Keratinocyte (primary cell): ENCODE measurements around the gene AIDA. TPM values are rescaled to one million over a fixed set of nuclear protein-coding genes. Genes with fewer than 3 reads are reported as not detected.

ENCODE experiments used
- DNase-seq: peaks from one replicate; pipeline ENCODE4 v3.0.0-alpha.2; 2011; ENCODE audit warnings: low read depth, missing footprints, low spot score
- FAIRE-seq: peaks from 2 replicates; lab custom pipeline; 2011; peaks lifted over from hg19 to GRCh38; lab: Jason Lieb, UNC
- H2AFZ ChIP-seq: 2 replicates; pipeline ENCODE4 v1.6.0; 2012; ENCODE audit warnings: low read length, control low read depth, inconsistent platforms; ENCODE audit not compliant: control insufficient read depth
- H3K27ac ChIP-seq: 2 replicates; pipeline ENCODE4 v1.5.1; 2011; ENCODE audit warnings: low read length; ENCODE audit not compliant: control insufficient read depth, insufficient read depth
- H3K27me3 ChIP-seq: 3 replicates; pipeline ENCODE4 v1.6.0; 2011; ENCODE audit warnings: low read length; ENCODE audit not compliant: control insufficient read depth, insufficient read depth; ENCODE audit errors: extremely low read depth
- H3K36me3 ChIP-seq, 2 experiments: 2 replicates in 1 of 2; 3 replicates in 1 of 2; pipeline ENCODE4 v1.5.1; 2011; ENCODE audit warnings: low read length in 2 of 2, mild to moderate bottlenecking in 1 of 2; ENCODE audit not compliant: control insufficient read depth in 2 of 2, insufficient read depth in 2 of 2; ENCODE audit errors: extremely low read depth in 1 of 2
- H3K4me1 ChIP-seq: 3 replicates; pipeline ENCODE4 v1.5.1; 2011; ENCODE audit warnings: low read length; ENCODE audit not compliant: control insufficient read depth, insufficient read depth; ENCODE audit errors: extremely low read depth
- H3K4me2 ChIP-seq: 3 replicates; pipeline ENCODE4 v1.6.0; 2011; ENCODE audit warnings: low read depth, low read length; ENCODE audit not compliant: control insufficient read depth, insufficient read depth; ENCODE audit errors: extremely low read depth
- H3K4me3 ChIP-seq, 3 experiments: fragments of 200-600 bp in 1 of 3; sonication (generic) in 1 of 3; 2 replicates in 2 of 3; 3 replicates in 1 of 3; pipeline ENCODE4 v1.5.1; 2011 to 2016; ENCODE audit warnings: low read length in 3 of 3, mild to moderate bottlenecking in 3 of 3, control low read depth in 2 of 3, inconsistent platforms in 1 of 3, low read depth in 1 of 3, mixed read lengths in 1 of 3, mixed run types in 1 of 3, moderate library complexity in 1 of 3; ENCODE audit not compliant: control insufficient read depth in 2 of 3, insufficient read depth in 2 of 3; ENCODE audit errors: extremely low read depth in 1 of 3
- H3K79me2 ChIP-seq: 2 replicates; pipeline ENCODE4 v1.6.0; 2012; ENCODE audit warnings: low read length; ENCODE audit not compliant: control insufficient read depth, insufficient read depth
- H3K9ac ChIP-seq: 3 replicates; pipeline ENCODE4 v1.6.0; 2011; ENCODE audit warnings: low read length; ENCODE audit not compliant: control insufficient read depth, insufficient read depth; ENCODE audit errors: extremely low read depth
- H3K9me1 ChIP-seq: 3 replicates; pipeline ENCODE4 v1.6.0; 2011; ENCODE audit warnings: low read length; ENCODE audit not compliant: control insufficient read depth, insufficient read depth; ENCODE audit errors: extremely low read depth
- H3K9me3 ChIP-seq: 2 replicates; pipeline ENCODE4 v1.5.1; 2012; ENCODE audit warnings: low read depth, low read length; ENCODE audit not compliant: control insufficient read depth
- H4K20me1 ChIP-seq: 3 replicates; pipeline ENCODE4 v1.6.0; 2011; ENCODE audit warnings: low read length; ENCODE audit not compliant: control insufficient read depth, insufficient read depth; ENCODE audit errors: extremely low read depth
- EZH2 ChIP-seq: IDR thresholded peaks from one replicate; pipeline ENCODE4 v1.6.1; 2012; ENCODE audit warnings: inconsistent platforms, mild to moderate bottlenecking, low read length, moderate library complexity
- dilution Hi-C: fragments of 300-500 bp; cut with MboI; formaldehyde crosslinking; loops from one replicate; pipeline ENCODE4 v1.7.0; 2020; ENCODE audit warnings: low sequenced_read_pairs; ENCODE audit not compliant: extremely low pct_ligation_motif_present
- polyA minus RNA-seq, 3 experiments: library from RNA; depleted of rRNA, polyadenylated mRNA; stranded (reverse); fragments of >200 nt; gene quantifications; 1 replicate in 1 of 3; 2 replicates in 1 of 3; 3 replicates in 1 of 3; pipeline ENCODE4 v1.2.3, GENCODE V29; 2011
- polyA plus RNA-seq, 5 experiments: library from polyadenylated mRNA; depleted of rRNA in 3 of 5; stranded (reverse) in 3 of 5; stranded (forward) in 1 of 5; unstranded in 1 of 5; fragments of >200 nt; gene quantifications; 1 replicate in 1 of 5; 2 replicates in 3 of 5; 3 replicates in 1 of 5; pipeline versions ENCODE4 v1.2.1 to v1.2.3, GENCODE V29; 2011 to 2012; ENCODE audit warnings: missing spikeins in 2 of 5, low read depth in 1 of 5, low replicate concordance in 1 of 5
- TF ChIP-seq, protein P1 (sequence below), 3 experiments: IDR thresholded peaks in 1 of 3; conservative IDR thresholded peaks in 1 of 3; optimal IDR thresholded peaks in 1 of 3; 2 replicates in 2 of 3; 3 replicates in 1 of 3; pipeline versions ENCODE3 to v1.5.1; 2011; ENCODE audit warnings: low read length in 3 of 3, mild to moderate bottlenecking in 3 of 3, moderate library complexity in 2 of 3, control low read depth in 1 of 3, inconsistent platforms in 1 of 3; ENCODE audit not compliant: insufficient read depth in 2 of 3; ENCODE audit errors: extremely low read depth in 1 of 3

Gene AIDA, protein sequence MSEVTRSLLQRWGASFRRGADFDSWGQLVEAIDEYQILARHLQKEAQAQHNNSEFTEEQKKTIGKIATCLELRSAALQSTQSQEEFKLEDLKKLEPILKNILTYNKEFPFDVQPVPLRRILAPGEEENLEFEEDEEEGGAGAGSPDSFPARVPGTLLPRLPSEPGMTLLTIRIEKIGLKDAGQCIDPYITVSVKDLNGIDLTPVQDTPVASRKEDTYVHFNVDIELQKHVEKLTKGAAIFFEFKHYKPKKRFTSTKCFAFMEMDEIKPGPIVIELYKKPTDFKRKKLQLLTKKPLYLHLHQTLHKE
- 53.4 to 86.8 TPM (median 55.4 TPM) in 3 replicates for polyA plus RNA-seq
- polyA plus RNA-seq (2011; ENCODE audit: low read depth): 36.1 TPM
- polyA plus RNA-seq (2011; cell fraction: cytosol; rRNA removed): 58.4 and 112 TPM in 2 replicates
- 18.9 and 23.2 TPM in 2 replicates for polyA plus RNA-seq (2011; cell fraction: nucleus; rRNA removed)
- 27.7 and 56.6 TPM in 2 replicates for polyA plus RNA-seq (2012; ENCODE audit: low replicate concordance)
- 32.0 to 86.8 TPM (median 49.4 TPM) in 3 replicates for polyA minus RNA-seq
- polyA minus RNA-seq (2011; cell fraction: cytosol; rRNA and poly(A)+ RNA removed): 52.0 TPM
- polyA minus RNA-seq (2011; cell fraction: nucleus; rRNA and poly(A)+ RNA removed): 12.5 and 20.9 TPM in 2 replicates

DNA sequence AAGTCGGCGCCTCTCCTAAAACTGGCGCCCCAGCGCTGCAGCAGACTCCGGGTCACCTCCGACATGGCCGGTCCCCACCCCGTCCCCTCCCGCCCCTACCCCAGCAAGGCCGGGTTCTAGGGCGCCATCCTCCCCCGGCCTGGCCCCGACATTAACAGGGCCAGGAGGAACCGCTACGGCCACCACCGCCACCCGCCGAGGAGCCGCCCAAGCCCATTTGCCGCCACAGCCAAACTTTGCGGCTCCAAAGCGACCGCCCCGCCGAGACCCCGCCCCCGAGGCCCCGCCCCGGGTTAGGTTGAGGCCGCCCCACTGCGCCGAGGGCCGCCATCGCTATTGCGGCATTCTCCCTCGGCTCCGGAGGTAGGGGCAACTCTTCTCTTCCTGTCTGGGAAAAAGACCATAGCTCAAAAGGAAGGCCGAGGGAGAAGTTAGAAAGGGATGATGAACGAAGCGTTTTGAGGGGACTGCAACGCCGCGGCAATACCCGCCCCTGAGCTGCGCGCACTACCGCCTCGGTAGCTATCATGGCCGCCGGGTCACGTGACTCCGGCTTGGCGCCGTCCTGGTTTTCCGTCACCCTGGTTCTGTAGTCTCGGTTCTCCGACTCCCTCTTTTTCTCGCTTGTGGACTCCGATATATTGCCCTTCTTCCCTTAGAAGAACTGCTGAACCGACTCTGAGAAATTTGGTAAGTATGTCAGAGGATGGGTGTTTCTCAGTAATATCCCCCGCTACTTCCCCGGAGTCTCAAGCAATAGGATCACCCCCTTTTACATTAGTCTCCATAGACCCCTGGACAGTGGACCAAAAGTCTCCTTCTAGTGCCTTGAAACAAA lies at the start of gene AIDA, which contains the start of gene BROX:
AIDA (minus strand) TSS at position 239 of the 838 bp plus-strand sequence; CDS start at position 65, 174 bp downstream.
BROX (plus strand) TSS at position 312 of the 838 bp plus-strand sequence. CDS start 3,136 bp downstream, outside the sequence.
- no peak for TF ChIP-seq EZH2
- TF ChIP-seq, protein P1, sequence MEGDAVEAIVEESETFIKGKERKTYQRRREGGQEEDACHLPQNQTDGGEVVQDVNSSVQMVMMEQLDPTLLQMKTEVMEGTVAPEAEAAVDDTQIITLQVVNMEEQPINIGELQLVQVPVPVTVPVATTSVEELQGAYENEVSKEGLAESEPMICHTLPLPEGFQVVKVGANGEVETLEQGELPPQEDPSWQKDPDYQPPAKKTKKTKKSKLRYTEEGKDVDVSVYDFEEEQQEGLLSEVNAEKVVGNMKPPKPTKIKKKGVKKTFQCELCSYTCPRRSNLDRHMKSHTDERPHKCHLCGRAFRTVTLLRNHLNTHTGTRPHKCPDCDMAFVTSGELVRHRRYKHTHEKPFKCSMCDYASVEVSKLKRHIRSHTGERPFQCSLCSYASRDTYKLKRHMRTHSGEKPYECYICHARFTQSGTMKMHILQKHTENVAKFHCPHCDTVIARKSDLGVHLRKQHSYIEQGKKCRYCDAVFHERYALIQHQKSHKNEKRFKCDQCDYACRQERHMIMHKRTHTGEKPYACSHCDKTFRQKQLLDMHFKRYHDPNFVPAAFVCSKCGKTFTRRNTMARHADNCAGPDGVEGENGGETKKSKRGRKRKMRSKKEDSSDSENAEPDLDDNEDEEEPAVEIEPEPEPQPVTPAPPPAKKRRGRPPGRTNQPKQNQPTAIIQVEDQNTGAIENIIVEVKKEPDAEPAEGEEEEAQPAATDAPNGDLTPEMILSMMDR (optimal IDR thresholded peaks at IDR 0.05 in 1 of 3, IDR thresholded peaks at IDR 0.05 in 1 of 3, conservative IDR thresholded peaks at IDR 0.05 in 1 of 3; ENCODE audit: extremely low read depth in 1 of 3, insufficient read depth in 2 of 3, low read length in 3 of 3): no peak
- FAIRE-seq (no peak), DNase-seq (no peak)
- Histone ChIP-seq H3K27me3 (no peaks in the 10 kb centered on the region), H3K9ac (peak within 1 kb of the TSS; percentile 85), H3K9me3 (no peaks in the 10 kb centered on the region), H3K4me3 (peak within 1 kb of the TSS; percentile 89 to 98 (median 90)), H3K9me1 (no peaks in the 10 kb centered on the region), H3K4me1 (peaks cover 11% of the 10 kb centered on the region), H4K20me1 (no peaks in the 10 kb centered on the region), H3K79me2 (peaks cover 56% of the 10 kb centered on the region), H3K27ac (peak within 1 kb of the TSS; percentile 86), H3K4me2 (peak within 1 kb of the TSS; percentile 93), H2AFZ (peak within 1 kb of the TSS; percentile 97), H3K36me3 (peaks cover 4 to 5% of the 10 kb centered on the region in 2 experiments)
- dilution Hi-C loops: no loop called here

DNA sequence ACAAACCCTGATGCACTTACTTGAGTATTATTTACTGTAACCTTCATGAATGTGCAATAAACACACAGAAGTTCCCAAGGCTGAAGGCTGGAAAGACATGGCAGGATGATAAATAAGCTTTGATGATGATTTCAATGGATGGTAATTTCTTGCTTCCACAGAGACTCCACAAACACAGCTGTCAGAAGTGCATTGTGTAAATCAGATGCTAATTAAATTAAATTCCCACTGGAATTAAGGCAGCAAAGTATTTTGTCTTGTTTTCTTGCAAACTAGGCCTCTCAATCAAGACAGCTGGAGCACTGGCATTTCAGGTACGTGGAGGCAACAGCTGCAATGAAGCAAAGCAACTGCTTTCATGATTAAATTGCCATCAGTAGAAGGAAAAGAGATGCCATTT lies 48.8 kb upstream of the AIDA start:
- Histone ChIP-seq H3K4me3 (no peak overlapping the region), H3K4me1 (no peaks in the 10 kb centered on the region), H3K9me1 (no peaks in the 10 kb centered on the region), H2AFZ (no peak overlapping the region), H3K79me2 (no peaks in the 10 kb centered on the region), H3K9ac (no peak overlapping the region), H3K9me3 (no peaks in the 10 kb centered on the region), H3K36me3 (no peaks in the 10 kb centered on the region), H3K27ac (no peak overlapping the region), H3K4me2 (no peak overlapping the region), H4K20me1 (no peaks in the 10 kb centered on the region), H3K27me3 (no peaks in the 10 kb centered on the region)
- TF ChIP-seq EZH2: no peak
- TF ChIP-seq, protein P1 (optimal IDR thresholded peaks at IDR 0.05 in 1 of 3, IDR thresholded peaks at IDR 0.05 in 1 of 3, conservative IDR thresholded peaks at IDR 0.05 in 1 of 3; ENCODE audit: extremely low read depth in 1 of 3, insufficient read depth in 2 of 3, low read length in 3 of 3): no peak
- no peak for FAIRE-seq
- DNase-seq: no peak
- dilution Hi-C loops: no loop called here
